ENCODE measurements around the gene VENTX.

VENTX gene

DNA sequence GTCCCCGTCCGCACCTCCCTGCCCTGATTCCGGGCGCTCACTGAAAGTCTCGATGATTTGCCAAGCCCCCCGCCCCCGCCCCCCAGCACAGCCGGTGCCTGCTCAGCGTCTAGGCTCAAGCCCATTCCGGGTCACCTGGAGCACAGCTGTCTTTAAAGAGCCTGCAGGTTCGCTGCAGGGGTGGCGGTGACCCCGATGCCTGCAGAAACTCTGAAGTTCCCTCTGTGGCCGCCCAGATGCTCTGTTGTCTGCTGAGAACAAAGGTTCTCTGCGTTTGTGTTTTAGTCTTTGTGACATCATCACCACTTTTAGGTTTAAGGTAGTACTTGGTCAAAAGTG lies 780 bp downstream of the VENTX start:
- DNase-seq (ENCODE audit: insufficient read length, low spot score): no peak
- TF ChIP-seq, protein P1, sequence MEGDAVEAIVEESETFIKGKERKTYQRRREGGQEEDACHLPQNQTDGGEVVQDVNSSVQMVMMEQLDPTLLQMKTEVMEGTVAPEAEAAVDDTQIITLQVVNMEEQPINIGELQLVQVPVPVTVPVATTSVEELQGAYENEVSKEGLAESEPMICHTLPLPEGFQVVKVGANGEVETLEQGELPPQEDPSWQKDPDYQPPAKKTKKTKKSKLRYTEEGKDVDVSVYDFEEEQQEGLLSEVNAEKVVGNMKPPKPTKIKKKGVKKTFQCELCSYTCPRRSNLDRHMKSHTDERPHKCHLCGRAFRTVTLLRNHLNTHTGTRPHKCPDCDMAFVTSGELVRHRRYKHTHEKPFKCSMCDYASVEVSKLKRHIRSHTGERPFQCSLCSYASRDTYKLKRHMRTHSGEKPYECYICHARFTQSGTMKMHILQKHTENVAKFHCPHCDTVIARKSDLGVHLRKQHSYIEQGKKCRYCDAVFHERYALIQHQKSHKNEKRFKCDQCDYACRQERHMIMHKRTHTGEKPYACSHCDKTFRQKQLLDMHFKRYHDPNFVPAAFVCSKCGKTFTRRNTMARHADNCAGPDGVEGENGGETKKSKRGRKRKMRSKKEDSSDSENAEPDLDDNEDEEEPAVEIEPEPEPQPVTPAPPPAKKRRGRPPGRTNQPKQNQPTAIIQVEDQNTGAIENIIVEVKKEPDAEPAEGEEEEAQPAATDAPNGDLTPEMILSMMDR (IDR thresholded peaks at IDR 0.05; ENCODE audit: insufficient read depth, missing control alignments): no peak
- no peak for FAIRE-seq

DNA sequence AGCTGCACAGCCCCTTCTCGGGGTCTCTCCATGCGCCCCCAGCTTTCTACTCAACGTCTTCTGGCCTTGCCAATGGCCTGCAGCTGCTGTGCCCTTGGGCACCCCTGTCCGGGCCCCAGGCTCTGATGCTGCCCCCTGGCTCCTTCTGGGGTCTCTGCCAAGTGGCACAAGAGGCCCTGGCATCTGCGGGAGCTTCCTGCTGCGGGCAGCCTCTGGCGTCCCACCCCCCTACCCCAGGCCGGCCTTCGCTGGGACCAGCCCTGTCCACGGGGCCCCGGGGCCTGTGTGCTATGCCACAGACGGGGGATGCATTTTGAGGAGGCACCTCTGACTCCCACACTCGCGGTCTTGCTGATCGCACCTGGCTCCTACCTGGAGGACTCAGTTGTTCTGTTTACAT lies 2.3 kb downstream of the VENTX start:
- FAIRE-seq: no peak
- TF ChIP-seq, protein P1 (IDR thresholded peaks at IDR 0.05; ENCODE audit: insufficient read depth, missing control alignments): no peak

DNA sequence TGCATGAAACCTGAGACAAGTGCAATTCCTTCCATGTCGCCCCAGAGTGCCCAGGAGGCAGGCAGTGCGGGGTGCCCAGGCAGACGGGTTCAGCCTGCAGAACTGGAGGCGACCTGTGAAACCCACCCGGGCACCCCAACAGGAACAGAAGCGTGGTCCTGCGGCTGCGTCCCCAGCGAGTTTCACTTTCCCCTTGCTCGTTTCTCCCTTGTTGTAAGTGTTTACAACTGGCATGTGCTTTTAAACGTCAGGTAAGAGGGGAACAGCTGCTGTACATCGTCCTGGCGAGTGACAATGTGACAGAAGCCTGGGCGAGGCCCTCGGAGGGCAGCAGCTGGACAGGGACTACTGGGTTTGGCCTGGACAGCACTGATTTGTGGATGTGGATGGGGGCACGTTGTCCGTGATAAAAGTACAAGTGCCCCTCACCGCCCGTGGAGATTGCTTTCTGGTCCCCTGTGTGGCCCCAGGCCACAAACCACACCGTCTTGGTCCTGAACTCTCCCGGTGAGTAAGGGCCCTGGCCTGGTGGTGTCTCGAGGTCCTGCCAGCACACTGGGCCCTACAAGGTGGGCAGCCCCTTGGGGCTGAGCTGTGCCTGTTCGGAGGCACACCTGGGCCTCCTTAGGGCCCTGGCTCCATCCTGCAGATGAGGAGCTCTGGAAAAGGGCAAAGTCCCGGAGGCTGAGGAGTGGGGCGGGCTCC lies 4.0 kb downstream of the VENTX start:
- TF ChIP-seq, protein P1 (IDR thresholded peaks at IDR 0.05; ENCODE audit: insufficient read depth, missing control alignments): no peak
- DNase-seq (ENCODE audit: insufficient read length, low spot score) (no peak), FAIRE-seq (no peak)

More for the DNA sequence above, 2.3 kb downstream of the VENTX start:
- no peak for DNase-seq (ENCODE audit: insufficient read length, low spot score)

DNA sequence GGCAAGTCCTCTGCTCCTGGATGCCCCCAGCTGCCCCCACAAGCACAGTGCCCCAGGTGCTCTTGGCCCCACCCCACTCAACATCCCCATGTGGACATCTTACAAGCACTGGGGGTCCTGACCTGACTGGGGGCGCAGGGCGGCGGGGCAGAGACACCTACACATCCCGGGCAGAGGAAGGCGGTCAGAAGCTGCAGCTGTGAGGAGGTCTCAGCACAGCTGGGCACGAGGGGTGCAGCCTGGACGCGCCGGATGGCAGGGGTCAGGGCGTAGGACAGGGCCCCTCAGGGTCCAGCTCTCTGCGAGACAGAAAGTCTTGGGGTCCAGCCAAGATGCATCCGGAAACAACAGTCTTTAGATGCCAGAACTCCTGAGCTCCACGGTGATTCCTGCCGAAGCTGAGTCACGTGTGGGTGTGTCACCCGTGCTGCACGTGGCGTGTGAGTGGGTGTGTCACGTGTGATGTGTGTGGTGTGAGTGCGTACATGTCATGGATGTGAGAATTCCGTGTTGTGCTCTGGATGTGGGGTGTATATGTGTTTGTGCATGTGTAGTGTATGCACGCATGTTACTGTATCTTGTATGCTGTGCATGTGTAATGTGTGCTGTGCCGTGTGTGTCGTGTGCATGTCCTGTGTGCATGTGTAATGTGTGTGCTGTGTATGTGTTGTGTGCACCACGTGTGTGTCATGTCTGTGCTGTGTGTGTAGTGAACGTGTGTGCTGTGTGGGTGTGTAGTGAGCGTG lies 5.1 kb downstream of the VENTX start:
- FAIRE-seq: no peak
- no peak for DNase-seq (ENCODE audit: insufficient read length, low spot score)
- TF ChIP-seq, protein P1 (IDR thresholded peaks at IDR 0.05; ENCODE audit: insufficient read depth, missing control alignments): no peak

DNA sequence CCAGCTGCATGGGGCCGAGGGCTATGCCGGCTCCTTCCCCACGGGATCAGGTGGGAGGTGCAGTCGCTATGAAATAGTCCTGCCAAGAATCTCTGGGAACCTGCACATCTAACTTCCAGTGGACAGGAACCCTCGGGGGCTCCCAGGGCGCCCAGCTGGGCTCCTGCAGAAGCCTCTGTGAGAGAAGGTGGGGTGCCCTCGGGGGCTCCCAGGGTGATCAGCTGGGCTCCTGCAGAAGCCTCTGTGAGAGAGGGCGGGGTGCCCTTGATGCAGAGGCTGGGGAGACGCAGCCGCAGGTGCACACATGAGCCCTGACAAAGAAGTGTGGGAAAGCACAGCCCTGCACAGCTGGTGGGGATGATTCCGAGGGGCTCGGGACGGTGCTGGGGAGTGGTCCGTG lies 5.9 kb downstream of the VENTX start:
- TF ChIP-seq, protein P1 (IDR thresholded peaks at IDR 0.05; ENCODE audit: insufficient read depth, missing control alignments): no peak
- no peak for FAIRE-seq

DNA sequence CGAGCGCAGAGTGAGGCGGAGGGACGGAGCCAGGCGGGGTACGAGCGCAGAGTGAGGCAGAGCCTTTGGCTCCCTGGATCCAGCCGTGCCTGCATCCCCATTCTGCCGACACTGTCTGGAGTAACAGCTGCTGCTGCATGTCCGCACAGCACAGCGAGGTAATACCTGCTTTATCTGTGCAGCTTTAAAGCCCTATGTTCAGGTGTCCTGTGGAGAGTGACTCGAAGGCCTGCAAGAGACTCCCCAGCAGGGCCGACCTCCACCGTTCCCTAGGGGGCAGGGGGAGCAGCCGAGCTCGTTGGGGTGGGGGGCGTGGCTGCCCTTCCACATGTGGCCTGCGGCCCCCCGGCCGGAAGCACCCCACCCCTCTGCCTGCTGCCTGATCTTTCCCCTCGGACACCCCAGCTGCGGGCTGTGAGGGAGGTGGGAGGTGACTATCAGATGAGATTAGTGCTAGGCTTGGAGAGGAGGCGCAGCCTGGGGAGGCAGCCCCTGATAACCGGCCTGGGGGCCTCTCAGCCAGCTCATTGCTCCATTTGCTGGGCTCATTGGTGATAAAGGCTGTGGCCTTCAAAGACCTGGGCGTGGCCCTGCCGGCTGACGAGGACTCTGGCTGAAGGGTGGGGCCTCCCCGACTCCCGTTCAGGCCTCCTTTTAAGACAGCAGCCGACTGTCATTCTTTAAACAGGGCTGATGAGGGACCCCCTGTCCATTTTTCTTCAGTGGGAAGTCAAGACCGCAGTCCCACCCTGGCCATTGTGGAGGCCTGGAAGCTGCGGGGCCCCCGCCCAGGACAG lies 8.0 kb downstream of the VENTX start:
- TF ChIP-seq, protein P1 (IDR thresholded peaks at IDR 0.05; ENCODE audit: insufficient read depth, missing control alignments): no peak
- DNase-seq (ENCODE audit: insufficient read length, low spot score) (no peak), FAIRE-seq (no peak)

More for the DNA sequence above, 5.9 kb downstream of the VENTX start:
- DNase-seq (ENCODE audit: insufficient read length, low spot score): no peak
